Measurements from ENCODE around the gene SYNGR1. TPM values are rescaled to one million over a fixed set of nuclear protein-coding genes. Genes with fewer than 3 reads are reported as not detected.

SYNGR1 gene
- total RNA-seq, 1 experiment from 2014 or later = 17.8 TPM

DNA sequence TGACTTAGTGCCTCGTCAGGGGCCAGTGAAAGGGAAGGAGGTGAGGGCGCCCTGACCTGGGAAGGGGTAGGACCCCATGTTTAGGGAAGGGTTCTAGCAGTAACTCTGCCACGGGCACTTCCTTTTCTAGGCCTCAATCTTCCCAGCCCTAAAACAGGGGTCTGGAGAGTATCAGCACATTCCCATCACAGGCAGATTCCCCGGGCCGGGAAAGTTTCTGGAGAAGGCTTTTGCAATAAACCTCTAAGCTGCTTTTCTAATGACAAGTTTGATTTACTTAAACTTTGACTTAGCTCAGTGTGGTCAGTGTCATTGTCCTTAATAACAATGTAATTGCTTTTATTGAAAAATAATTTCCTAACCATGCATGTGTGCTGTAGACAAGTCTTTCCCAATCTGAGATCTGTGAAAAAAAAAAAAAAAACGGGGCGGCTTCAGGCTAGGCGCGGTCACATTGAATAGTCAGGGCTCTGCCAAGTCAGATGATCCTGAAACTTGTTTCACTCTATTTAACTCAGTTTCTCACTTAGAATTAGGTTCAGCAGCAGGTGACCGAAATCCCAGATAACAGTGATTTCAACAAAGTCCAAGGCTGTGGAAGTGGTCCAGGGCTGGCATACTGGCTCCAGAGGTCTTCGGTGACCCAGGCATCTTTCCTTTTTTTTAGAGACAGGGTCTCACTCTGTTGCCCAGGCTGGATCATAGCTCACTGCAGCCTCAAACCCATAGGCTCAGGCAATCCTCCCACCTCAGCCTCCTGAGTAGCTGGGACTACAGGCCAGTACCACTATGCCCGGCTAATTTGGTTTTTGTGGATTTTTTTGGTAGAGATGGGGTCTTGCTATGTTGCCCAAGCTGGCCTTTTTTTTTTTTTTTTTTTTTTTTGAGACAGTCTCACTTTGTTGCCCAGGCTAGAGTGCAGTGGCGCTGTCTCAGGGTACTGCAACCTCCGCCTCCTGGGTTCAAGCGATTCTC lies 30.3 kb downstream of the SYNGR1 start:
- TF ChIP-seq, protein P1, sequence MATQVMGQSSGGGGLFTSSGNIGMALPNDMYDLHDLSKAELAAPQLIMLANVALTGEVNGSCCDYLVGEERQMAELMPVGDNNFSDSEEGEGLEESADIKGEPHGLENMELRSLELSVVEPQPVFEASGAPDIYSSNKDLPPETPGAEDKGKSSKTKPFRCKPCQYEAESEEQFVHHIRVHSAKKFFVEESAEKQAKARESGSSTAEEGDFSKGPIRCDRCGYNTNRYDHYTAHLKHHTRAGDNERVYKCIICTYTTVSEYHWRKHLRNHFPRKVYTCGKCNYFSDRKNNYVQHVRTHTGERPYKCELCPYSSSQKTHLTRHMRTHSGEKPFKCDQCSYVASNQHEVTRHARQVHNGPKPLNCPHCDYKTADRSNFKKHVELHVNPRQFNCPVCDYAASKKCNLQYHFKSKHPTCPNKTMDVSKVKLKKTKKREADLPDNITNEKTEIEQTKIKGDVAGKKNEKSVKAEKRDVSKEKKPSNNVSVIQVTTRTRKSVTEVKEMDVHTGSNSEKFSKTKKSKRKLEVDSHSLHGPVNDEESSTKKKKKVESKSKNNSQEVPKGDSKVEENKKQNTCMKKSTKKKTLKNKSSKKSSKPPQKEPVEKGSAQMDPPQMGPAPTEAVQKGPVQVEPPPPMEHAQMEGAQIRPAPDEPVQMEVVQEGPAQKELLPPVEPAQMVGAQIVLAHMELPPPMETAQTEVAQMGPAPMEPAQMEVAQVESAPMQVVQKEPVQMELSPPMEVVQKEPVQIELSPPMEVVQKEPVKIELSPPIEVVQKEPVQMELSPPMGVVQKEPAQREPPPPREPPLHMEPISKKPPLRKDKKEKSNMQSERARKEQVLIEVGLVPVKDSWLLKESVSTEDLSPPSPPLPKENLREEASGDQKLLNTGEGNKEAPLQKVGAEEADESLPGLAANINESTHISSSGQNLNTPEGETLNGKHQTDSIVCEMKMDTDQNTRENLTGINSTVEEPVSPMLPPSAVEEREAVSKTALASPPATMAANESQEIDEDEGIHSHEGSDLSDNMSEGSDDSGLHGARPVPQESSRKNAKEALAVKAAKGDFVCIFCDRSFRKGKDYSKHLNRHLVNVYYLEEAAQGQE (IDR thresholded peaks at IDR 0.05; ENCODE audit: insufficient read depth in 1 of 2, low read depth in 2 of 2, low read length in 1 of 2) = no peak
- TF ChIP-seq, protein P2, sequence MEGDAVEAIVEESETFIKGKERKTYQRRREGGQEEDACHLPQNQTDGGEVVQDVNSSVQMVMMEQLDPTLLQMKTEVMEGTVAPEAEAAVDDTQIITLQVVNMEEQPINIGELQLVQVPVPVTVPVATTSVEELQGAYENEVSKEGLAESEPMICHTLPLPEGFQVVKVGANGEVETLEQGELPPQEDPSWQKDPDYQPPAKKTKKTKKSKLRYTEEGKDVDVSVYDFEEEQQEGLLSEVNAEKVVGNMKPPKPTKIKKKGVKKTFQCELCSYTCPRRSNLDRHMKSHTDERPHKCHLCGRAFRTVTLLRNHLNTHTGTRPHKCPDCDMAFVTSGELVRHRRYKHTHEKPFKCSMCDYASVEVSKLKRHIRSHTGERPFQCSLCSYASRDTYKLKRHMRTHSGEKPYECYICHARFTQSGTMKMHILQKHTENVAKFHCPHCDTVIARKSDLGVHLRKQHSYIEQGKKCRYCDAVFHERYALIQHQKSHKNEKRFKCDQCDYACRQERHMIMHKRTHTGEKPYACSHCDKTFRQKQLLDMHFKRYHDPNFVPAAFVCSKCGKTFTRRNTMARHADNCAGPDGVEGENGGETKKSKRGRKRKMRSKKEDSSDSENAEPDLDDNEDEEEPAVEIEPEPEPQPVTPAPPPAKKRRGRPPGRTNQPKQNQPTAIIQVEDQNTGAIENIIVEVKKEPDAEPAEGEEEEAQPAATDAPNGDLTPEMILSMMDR (IDR thresholded peaks at IDR 0.05) = no peak
- CTCF ChIA-PET = interaction anchor here (0.6 kb wide), 1 partner anchor 103 kb away, joined by 6 read pairs; no protein-coding TSS in a partner anchor
- POLR2A ChIA-PET = interaction anchor here (0.6 to 0.7 kb wide), 2 partner anchors 37 to 136 kb away, joined by 12 to 17 read pairs; no protein-coding TSS in a partner anchor
- BruUV-seq (replicated peaks) = TSS peak; percentile 55
- H3K36me3 ChIP-seq (ENCODE audit: control insufficient read depth, insufficient read depth, low read length) = no peaks in the 10 kb centered on the region
- in situ Hi-C loops (cut with HindIII; ENCODE audit: low pct_unique_long_range_greater_than_20kb, low sequenced_read_pairs) = no loop called here
- no peaks in the 10 kb centered on the region for H3K9me3 ChIP-seq (ENCODE audit: control insufficient read depth, insufficient read depth, low read depth, low read length)
- intact Hi-C loops (cut with micrococcal nuclease; ENCODE audit: unreplicated experiment) = no loop called here
- no peak overlapping the region for H3K27ac ChIP-seq (ENCODE audit: low read length)
- H3K4me3 ChIP-seq (ENCODE audit: low read depth in 2 of 2, low read length in 2 of 2) = no peak overlapping the region
- H3K27me3 ChIP-seq (ENCODE audit: control insufficient read depth, insufficient read depth, low read length) = no peaks in the 10 kb centered on the region
- DNase-seq (ENCODE audit: low read depth, low spot score) (no peak), ATAC-seq (no peak)
- no peaks in the 10 kb centered on the region for H3K4me1 ChIP-seq (ENCODE audit: control insufficient read depth, insufficient read depth, low read length)

DNA sequence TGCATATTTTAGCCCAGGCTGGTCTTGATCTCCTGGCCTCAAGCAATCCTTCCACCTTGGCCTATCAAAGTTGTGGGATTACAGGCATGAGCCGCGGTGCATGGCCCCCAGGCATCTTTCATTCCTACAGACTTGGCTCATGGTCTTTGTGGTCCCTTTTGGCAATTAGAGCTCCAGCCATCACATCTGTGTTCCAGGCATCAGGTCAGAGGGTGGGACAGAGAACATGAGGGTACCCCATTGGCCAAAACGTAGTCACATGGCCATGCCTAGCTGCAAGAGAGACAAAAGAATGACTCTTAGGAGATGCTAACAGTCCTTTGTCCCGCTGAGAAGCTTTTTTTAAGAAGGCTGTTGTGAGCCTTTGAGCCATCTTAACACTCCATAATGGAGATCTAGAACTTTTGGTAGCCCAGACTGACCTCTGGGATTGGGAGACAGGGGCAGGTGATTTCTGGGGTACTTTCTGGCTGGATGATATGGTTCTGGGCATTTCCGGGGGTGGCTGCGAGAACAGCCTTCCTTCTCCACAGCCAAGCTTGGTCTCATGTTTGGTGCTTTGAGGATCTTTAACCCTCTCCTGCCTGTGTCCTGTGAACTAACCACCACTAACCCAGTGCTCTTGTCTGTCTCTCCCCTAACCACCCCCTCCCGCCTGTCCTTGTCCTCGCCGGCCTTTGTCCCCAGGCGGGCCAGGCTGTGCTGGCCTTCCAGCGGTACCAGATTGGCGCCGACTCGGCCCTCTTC lies 31.4 kb downstream of the SYNGR1 start:
- no peaks in the 10 kb centered on the region for H3K9me3 ChIP-seq (ENCODE audit: control insufficient read depth, insufficient read depth, low read depth, low read length)
- TF ChIP-seq, protein P2 (IDR thresholded peaks at IDR 0.05) = no peak
- TF ChIP-seq TCF7L2 (IDR thresholded peaks at IDR 0.05; ENCODE audit: low read depth, low read length) (no peak), POLR2AphosphoS5 (IDR thresholded peaks at IDR 0.05; ENCODE audit: low read depth, low read length) (no peak), SIN3A (IDR thresholded peaks at IDR 0.05; ENCODE audit: borderline replicate concordance, insufficient read depth, low read depth, low read length) (no peak)
- BruUV-seq (replicated peaks) = no TSS peak
- in situ Hi-C loops (cut with HindIII; ENCODE audit: low pct_unique_long_range_greater_than_20kb, low sequenced_read_pairs) (no loop called here), intact Hi-C loops (cut with micrococcal nuclease; ENCODE audit: unreplicated experiment) (no loop called here)
- ATAC-seq (no peak), DNase-seq (ENCODE audit: low read depth, low spot score) (no peak)
- CTCF ChIA-PET = no interaction called here
- H3K27me3 ChIP-seq (ENCODE audit: control insufficient read depth, insufficient read depth, low read length) = no peaks in the 10 kb centered on the region
- no peaks in the 10 kb centered on the region for H3K36me3 ChIP-seq (ENCODE audit: control insufficient read depth, insufficient read depth, low read length)
- POLR2A ChIA-PET = no interaction called here
- no peak overlapping the region for H3K4me3 ChIP-seq (ENCODE audit: low read depth in 2 of 2, low read length in 2 of 2)
- H3K4me1 ChIP-seq (ENCODE audit: control insufficient read depth, insufficient read depth, low read length) = no peaks in the 10 kb centered on the region
- H3K27ac ChIP-seq (ENCODE audit: low read length) = no peak overlapping the region
